Measurements from ENCODE around the gene MGLL.
A peak's percentile ranks its signal among the peaks of the same experiment; 100 is the strongest.

MGLL gene

DNA sequence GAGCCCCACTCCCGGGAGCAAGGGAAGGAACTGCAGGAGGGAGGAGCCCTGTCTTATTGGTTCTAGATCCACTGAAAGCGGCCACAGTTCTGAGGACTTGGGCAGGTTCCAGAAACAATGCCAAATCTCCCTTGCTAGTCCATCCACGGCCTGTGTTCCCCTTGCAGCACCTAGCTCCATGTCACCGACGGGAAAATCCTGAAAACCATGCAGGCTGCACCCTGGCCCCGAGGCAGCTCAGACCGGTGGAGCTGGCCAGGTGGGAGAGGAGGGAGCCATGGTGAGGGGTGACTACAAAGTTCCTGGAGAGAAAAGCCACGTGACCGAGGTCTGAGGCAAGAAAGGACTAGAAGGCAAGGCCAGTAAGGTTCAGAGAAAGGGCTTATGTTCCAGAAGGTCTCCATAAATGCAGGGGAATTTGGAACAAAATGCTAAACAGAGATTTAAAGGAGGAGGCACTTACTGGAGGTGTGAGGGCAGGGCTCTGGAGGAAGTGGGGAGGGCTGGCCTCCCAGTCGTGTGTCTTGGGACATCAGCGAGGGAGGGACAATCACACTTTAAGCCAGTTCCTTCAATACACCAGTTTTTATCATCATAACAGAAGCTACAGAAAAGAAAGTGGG, 5.4 kb downstream of the MGLL start:
- TF ChIP-seq, protein P1, sequence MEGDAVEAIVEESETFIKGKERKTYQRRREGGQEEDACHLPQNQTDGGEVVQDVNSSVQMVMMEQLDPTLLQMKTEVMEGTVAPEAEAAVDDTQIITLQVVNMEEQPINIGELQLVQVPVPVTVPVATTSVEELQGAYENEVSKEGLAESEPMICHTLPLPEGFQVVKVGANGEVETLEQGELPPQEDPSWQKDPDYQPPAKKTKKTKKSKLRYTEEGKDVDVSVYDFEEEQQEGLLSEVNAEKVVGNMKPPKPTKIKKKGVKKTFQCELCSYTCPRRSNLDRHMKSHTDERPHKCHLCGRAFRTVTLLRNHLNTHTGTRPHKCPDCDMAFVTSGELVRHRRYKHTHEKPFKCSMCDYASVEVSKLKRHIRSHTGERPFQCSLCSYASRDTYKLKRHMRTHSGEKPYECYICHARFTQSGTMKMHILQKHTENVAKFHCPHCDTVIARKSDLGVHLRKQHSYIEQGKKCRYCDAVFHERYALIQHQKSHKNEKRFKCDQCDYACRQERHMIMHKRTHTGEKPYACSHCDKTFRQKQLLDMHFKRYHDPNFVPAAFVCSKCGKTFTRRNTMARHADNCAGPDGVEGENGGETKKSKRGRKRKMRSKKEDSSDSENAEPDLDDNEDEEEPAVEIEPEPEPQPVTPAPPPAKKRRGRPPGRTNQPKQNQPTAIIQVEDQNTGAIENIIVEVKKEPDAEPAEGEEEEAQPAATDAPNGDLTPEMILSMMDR (conservative IDR thresholded peaks at IDR 0.05; ENCODE audit: control insufficient read depth, insufficient read depth, low read depth, low read length) = no peak
- no peak for DNase-seq (ENCODE audit: low read depth)

DNA sequence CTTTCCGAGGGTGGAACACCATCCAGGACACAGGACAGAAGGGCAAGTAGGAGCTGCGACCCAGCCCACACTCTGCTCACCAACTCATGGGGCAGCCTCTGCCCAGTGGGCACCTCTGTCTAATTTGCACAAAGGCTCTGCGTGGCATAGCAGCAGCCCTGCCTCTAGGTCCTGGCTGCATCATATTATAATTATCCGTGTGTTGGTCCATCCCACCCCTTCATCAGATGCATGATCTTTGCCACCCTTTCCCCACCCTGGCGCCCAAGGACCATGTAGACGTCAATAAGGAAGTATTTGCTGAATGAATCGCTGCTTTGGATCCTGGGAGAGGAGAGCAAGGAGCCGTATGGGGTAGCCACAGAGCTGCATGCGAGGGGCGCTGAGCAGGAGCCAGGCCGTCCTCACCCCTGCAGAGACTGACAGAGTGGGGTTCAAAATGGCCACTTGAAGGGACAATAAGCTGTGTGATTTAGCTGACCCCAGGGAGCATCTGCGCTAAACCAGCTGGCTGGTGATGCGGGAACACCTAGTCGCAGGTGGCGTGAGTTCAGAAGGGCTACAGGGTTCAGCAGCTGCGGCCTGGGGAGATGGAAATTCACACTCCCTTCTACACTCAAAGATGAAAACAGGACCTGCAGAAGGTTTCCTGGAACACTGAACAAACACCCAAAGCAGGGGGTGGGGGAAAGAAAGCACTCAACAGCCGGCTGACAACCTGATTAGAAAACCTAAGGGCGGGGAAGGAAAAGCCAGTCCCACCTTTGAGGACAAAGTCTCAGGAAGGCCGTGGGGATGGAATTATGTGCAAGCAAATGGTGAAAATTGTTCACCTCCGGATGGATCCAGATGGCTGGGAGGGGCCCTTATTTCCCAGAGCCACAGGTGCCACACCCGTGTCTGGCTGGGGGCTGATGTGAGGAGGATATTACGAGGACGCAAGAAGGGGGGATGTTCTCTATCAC, 6.4 kb downstream of the MGLL start:
- TF ChIP-seq, protein P1 (conservative IDR thresholded peaks at IDR 0.05; ENCODE audit: control insufficient read depth, insufficient read depth, low read depth, low read length) = no peak
- no peak for DNase-seq (ENCODE audit: low read depth)

More for the DNA sequence above, 5.4 kb downstream of the MGLL start:
- no peak overlapping the region for H3K4me3 ChIP-seq (ENCODE audit: control insufficient read depth, low read depth, low read length)

DNA sequence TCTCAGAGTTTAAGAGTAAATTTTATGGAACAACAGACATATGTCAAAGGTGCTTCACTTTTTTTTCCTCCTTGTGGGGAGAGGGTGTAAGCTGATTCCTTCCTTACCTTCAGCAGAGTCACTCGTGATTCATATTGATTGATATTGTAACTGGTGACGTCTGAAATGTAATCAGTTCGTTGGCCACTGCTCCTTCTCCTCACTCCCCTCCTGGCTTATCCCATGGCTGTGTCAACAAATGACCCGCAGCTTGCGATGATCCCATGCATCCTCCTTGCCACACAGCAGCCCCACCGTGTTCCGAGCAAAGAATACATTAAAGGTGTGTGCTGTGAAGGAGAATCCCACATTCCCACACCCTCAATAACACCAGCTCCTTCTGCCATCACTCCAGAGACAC, 7.3 kb downstream of the MGLL start:
- peak; percentile 46 for DNase-seq (ENCODE audit: low read depth)
- no peak overlapping the region for H3K4me3 ChIP-seq (ENCODE audit: control insufficient read depth, low read depth, low read length)

More for the DNA sequence above, 6.4 kb downstream of the MGLL start:
- H3K4me3 ChIP-seq (ENCODE audit: control insufficient read depth, low read depth, low read length) = no peak overlapping the region

DNA sequence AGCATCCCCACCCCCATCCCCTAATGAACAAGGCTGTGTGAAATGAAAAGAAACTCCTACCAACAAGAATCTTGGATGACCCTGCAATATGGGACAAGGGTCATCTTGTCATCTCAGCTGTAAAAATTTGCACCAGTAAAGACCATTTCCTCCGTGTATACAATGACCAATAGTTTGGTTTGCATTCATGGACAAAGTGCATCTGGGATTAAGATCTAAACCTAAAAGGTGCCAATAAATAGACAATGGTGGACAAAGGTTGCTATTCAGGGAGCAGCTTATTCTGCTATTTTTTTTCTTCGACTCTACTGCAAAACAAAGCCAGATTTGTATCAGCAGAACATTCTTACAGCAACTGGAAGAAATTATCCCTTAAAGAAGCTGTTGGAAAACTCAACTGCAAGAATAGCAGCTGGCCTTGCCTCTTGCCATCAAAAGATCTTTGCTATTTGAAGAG, 8.0 kb downstream of the MGLL start:
- no peak overlapping the region for H3K4me3 ChIP-seq (ENCODE audit: control insufficient read depth, low read depth, low read length)
- DNase-seq (ENCODE audit: low read depth) = no peak
- TF ChIP-seq, protein P1 (conservative IDR thresholded peaks at IDR 0.05; ENCODE audit: control insufficient read depth, insufficient read depth, low read depth, low read length) = no peak

More for the DNA sequence above, 7.3 kb downstream of the MGLL start:
- TF ChIP-seq, protein P1 (conservative IDR thresholded peaks at IDR 0.05; ENCODE audit: control insufficient read depth, insufficient read depth, low read depth, low read length) = no peak

DNA sequence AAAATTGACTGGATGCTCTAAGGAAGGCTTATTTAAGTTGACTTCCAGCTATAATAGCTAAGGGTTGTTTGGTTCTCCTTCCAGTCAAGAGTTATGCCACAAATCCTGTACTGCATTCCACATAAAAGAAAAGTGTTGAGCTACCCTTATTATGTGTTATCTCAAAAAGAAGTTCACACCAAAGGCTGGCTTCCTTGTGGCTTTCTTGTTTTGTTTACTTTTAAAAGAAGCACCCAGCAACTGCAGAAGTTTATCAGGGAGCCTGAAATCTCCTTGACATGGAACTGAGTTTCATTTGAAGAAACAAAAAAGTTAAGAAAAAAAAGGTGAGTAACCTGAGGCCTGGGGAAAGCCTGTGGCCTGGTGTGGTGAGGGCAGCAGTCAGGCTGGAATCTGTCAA, 10.2 kb downstream of the MGLL start:
- DNase-seq (ENCODE audit: low read depth) = no peak
- no peak overlapping the region for H3K4me3 ChIP-seq (ENCODE audit: control insufficient read depth, low read depth, low read length)
- TF ChIP-seq, protein P1 (conservative IDR thresholded peaks at IDR 0.05; ENCODE audit: control insufficient read depth, insufficient read depth, low read depth, low read length) = no peak

DNA sequence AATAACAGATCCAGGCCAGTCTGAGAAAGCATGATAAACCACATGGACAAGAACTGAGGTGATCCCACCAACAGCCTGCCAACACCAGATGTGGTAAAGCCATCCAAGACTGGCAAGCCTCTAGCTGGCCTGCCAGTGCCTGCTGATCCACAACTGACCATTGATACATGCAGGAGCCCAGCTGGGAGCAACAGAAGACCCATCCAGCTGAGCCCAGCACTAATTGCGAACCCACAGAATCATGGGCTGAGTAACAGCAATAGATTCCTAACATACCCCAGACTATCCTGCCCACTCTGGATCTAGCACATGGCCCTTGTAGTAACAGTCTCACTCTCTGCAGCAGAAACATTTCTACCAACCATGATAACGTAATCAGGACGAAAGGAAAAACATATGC, 10.6 kb downstream of the MGLL start:
- no peak for DNase-seq (ENCODE audit: low read depth)
- no peak overlapping the region for H3K4me3 ChIP-seq (ENCODE audit: control insufficient read depth, low read depth, low read length)
- TF ChIP-seq, protein P1 (conservative IDR thresholded peaks at IDR 0.05; ENCODE audit: control insufficient read depth, insufficient read depth, low read depth, low read length) = no peak
